Stimulated activated CD8-positive, alpha-beta memory T cell treated with anti-CD3 and anti-CD28 coated beads, Interleukin-12 subunit alpha, Interleukin-12 subunit beta, amount 100 ng/mL, for 24 hours (primary cell): ENCODE measurements around the gene TMEM60.
"Not testable (repeated sequence)": the region's sequence is repeated elsewhere in the genome, so short reads cannot be mapped to it uniquely, and the experiment has no call there.

ENCODE experiments used
- DNase-seq: peaks from one replicate; pipeline ENCODE4 v3.0.0-alpha.2; 2020; ENCODE audit errors: extremely low read depth

TMEM60 gene

DNA sequence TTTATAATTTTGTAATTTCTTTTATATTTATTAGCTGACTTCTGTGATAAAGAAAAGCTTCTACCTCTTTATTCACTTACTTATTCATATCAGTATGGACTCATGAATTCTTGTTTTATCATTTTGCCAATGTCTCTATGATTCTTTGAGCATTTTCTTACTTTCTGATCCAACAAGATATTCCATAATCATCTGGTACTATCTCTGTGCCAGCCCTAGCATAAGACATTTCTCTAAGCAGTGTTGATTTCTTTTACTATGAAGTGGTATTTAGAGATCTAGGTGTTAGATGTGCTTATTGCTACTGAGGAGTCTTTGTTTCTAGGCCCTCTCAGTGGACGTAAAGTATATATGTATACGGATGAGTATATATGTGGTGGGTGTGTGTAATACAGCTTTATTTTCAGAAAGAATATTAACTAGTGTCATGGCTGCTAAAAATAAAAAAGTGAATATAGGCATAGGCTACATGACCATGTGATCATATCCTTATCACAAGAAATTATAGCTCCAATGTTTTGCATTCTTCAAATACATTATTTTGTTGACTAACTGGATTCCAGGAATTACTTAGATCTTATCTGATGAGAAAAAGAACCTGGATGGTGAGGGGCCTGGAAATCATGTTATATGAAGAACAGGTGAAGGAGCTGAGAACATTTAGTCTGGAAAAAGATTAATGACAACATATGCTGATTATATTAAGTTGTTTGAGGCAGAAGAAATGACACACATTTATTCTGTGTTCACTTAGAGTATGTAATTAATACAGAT, 13.5 kb upstream of the TMEM60 start:
- no peak for DNase-seq

- no peak for DNase-seq
Measured at GRCh38 chr7:77808517-77808916, 10.3 kb upstream of the TMEM60 start.

DNA sequence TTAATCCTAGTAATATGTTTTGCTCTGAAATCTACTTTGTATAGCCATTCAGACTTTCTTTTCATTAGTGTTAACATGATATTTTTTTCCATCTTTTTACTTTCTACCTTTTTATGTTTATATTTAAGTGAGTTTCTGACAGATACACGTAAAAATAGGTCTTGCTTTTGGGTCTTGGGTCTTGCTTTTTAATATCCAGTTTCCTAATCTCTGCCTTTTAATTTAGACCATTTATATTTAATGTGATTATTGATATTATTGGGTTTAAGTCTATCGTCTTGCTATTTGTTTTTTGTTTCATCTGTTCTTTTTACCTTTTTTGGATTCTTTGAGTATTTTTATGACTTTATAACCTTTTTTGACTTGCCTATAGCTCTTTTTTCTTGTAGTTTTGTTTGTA, 8.2 kb upstream of the TMEM60 start:
- DNase-seq = no peak

GRCh38 chr7:77802557-77803405, 4.5 kb upstream of the TMEM60 start:
- DNase-seq = no peak

GRCh38 chr7:77800730-77801129, 2.5 kb upstream of the TMEM60 start:
- DNase-seq = no peak

GRCh38 chr7:77800158-77800557, 1.9 kb upstream of the TMEM60 start:
- no peak for DNase-seq

- no peak for DNase-seq
Measured at GRCh38 chr7:77799078-77799964, 1.1 kb upstream of the TMEM60 start.

- DNase-seq = no peak
Measured at GRCh38 chr7:77797734-77798393, 370 bp downstream of the TMEM60 start.

DNA sequence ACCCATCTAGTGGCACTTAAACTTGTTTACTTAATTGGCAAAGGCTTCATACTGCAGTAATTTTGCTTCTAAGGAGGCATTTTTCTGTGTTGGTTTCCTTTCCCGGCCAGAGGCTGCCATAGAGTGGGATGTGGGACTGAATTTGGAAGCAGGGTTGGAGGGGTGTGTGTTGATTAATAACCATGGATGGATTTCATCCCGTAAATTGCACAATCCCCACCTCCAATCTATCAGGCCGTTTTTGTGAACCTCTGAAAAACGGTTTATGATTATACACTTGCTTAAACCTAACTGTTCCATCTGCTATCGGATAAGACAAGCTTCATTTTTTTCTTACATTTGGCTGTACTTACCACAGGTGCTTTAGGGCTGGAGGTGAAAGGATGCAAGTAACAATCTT, 1.3 kb downstream of the TMEM60 start:
- no peak for DNase-seq

- DNase-seq = no peak
Measured at GRCh38 chr7:77796109-77796508, 2.1 kb downstream of the TMEM60 start.

GRCh38 chr7:77794000-77794399, 4.2 kb downstream of the TMEM60 start:
- DNase-seq = no peak

GRCh38 chr7:77791956-77792355, 6.3 kb downstream of the TMEM60 start:
- DNase-seq = no peak

DNA sequence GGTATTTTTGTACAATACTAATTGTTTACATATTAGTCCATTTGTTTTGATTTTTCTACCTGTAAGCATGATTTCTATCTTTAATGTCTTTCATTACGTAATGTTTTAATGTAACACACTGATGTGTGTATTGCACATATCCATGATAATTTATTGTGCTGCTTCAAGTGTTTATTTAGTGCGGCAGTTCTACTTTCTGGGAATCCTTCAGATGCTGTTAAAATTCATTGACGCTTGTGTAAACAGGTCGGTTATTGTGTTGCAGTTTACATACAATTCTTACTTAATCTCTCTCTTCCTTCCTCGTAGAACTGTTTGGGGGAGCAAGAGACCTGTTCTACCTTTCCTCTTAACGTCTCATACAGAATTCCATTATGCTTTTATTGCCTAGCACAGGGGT, 6.9 kb downstream of the TMEM60 start:
- DNase-seq = no peak

DNA sequence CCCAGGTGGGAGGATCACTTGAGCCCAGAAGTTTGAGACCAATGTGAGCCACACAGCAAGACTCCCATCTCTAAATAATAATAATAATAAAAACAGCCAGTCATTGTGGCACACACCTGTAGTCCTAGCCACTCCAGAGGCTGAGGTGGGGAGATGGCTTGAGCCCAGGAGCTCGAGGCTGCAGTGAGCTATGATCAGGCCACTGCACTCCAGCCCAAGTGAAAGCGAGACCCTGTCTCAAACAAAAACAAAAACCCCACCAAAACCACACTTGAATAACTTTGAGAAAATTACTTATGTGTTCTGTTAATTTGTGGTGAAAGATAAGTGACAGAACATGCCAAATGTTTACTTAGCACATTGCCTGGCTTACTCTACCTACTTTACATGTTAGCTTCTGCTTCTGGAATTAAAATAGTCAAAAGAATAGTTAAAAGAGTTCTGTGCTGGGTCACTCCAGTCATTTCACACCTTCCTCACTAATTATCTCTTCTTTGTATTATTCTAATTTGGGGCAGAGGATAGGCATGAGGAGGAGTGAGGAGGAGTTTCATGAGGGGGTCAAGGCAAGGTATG, 9.8 kb downstream of the TMEM60 start:
- DNase-seq = no peak

- no peak for DNase-seq
Measured at GRCh38 chr7:77786741-77787140, 11.5 kb downstream of the TMEM60 start.

GRCh38 chr7:77786018-77786417, 12.2 kb downstream of the TMEM60 start:
- no peak for DNase-seq

GRCh38 chr7:77784426-77784825, 13.8 kb downstream of the TMEM60 start:
- DNase-seq = not testable (repeated sequence)

DNA sequence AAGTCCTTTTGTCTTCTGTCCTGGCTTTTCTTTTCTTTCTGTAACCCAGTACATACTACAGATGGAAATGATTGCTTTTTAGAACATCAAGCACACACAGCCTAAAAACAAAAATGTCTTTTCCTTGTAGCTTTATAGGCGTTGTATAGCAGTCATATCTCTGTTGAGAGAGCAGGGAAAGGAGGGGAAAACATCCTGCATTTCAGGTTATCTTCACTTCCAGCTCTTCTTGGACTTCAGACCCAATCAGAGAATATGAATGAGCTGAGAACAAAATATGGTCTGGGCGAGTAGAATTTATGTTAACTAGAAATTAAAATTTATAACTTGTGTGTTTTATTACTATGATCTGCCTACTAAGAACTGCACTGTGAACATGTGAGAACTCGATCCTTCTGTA, 14.7 kb downstream of the TMEM60 start:
- no peak for DNase-seq

DNA sequence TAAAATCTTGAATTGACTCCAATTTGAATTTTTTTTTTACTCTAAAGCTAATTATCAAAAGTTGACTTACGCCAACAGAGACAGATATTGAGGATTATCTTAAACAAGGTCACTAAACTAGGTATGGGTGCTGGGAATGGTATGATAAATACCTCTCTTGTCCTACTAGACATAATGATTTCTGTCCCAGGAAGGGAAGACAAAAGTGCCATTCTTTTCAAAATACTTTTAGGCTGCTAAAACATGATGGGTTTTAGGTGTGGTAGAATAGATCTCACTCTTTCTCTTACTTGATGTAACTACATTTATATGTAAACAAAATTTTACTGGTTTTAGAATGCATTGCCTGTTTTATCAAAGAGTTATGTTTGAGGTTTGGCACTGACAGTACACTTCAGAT, 15.1 kb downstream of the TMEM60 start:
- no peak for DNase-seq

DNA sequence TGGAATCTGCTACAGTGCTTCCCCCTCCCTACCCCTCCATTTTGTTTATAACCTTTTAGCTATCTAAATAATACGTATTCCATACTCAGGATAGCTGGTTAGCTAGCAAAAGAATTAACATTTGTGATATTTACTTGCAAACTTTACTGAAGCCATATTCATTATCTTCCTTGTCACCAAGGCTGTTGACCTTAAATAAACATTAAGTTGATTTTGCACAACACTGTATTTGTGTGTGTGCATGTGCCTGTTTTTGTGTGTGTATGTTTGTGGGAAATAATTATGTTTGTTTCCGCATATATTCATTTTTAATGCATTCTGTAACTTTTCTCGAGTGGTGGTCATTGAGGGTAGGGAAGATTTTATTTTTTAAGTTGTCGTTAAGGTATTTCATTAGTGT, 15.9 kb downstream of the TMEM60 start:
- DNase-seq = no peak

DNA sequence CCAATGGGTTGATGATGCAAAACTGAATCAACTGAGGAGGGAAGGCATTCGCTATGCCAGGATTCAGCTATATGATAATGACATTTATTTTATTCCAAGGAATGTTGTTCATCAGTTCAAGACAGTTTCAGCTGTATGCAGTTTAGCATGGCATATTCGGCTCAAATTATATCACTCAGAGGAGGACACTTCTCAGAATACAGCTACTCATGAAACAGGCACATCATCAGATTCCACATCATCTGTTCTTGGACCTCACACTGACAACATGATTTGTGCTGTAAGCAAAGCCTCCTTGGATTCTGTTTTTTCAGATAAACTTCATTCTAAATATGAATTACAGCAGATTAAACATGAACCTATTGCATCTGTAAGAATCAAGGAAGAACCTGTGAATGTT, 19.7 kb downstream of the TMEM60 start:
- DNase-seq = no peak
